GM12891 (cell line): Measurements from ENCODE around the gene TMED9.

Experiments
- DNase-seq: peaks from one replicate; pipeline ENCODE4 v3.0.0; 2011; ENCODE audit warnings: low spot score; ENCODE audit not compliant: insufficient read length
- FAIRE-seq: peaks from 2 replicates; lab custom pipeline; 2011; peaks lifted over from hg19 to GRCh38; lab: Jason Lieb, UNC
- PAX5 ChIP-seq: IDR thresholded peaks from 2 replicates; pipeline ENCODE4 v1.6.1; 2011; ENCODE audit warnings: low read length, moderate library complexity, mild to moderate bottlenecking; ENCODE audit not compliant: insufficient read depth, severe bottlenecking
- POLR2A ChIP-seq: IDR thresholded peaks from 2 replicates; pipeline ENCODE4 v1.6.1; 2011; ENCODE audit warnings: low read depth, low read length, control low read depth
- POLR2AphosphoS5 ChIP-seq: IDR thresholded peaks from 2 replicates; pipeline ENCODE4 v1.6.1; 2011; ENCODE audit warnings: low read depth, low read length, control low read depth
- POU2F2 ChIP-seq: IDR thresholded peaks from 2 replicates; pipeline ENCODE4 v1.6.1; 2011; ENCODE audit warnings: low read depth, mild to moderate bottlenecking, control low read depth, low read length, moderate library complexity
- SPI1 ChIP-seq: IDR thresholded peaks from 2 replicates; pipeline ENCODE4 v1.6.1; 2011; ENCODE audit warnings: low read depth, low read length, control low read depth
- TAF1 ChIP-seq: IDR thresholded peaks from 2 replicates; pipeline ENCODE4 v1.6.1; 2011; ENCODE audit warnings: low read depth, low read length, control low read depth

Gene TMED9

GRCh38 chr5:177575488-177575887, 16.5 kb upstream of the TMED9 start:
- DNase-seq (no peak), FAIRE-seq (no peak)
- TF ChIP-seq PAX5 = no peak
- no peak for TF ChIP-seq TAF1
- no peak for TF ChIP-seq POLR2A
- TF ChIP-seq POU2F2 = no peak
- no peak for TF ChIP-seq SPI1
- no peak for TF ChIP-seq POLR2AphosphoS5

- FAIRE-seq = no peak
- DNase-seq = no peak
- TF ChIP-seq PAX5 (no peak), SPI1 (no peak), TAF1 (no peak), POLR2A (no peak), POLR2AphosphoS5 (no peak), POU2F2 (no peak)
Observed at GRCh38 chr5:177576169-177576568, 15.8 kb upstream of the TMED9 start.

DNA sequence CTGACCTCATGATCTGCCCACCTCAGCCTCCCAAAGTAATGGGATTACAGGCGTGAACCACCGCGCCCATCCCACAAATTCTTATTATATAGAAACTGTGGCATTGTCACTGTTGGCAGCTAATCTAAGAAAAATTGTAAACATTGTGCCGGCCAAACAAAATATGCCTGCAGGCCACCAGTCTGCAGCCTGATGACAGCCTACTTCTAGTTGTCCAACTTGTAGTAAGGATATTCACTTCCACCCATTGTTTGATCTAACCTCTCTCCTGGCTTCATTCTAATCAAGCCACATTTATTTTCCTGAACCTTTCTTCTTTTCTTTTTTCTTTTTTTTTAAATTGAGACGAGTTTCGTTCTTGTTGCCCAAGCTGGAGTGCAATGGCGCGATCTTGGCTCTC, 13.7 kb upstream of the TMED9 start:
- FAIRE-seq = no peak
- no peak for DNase-seq
- no peak for TF ChIP-seq SPI1
- no peak for TF ChIP-seq TAF1
- TF ChIP-seq POLR2A = no peak
- no peak for TF ChIP-seq POLR2AphosphoS5
- TF ChIP-seq POU2F2 = no peak
- TF ChIP-seq PAX5 = no peak

DNA sequence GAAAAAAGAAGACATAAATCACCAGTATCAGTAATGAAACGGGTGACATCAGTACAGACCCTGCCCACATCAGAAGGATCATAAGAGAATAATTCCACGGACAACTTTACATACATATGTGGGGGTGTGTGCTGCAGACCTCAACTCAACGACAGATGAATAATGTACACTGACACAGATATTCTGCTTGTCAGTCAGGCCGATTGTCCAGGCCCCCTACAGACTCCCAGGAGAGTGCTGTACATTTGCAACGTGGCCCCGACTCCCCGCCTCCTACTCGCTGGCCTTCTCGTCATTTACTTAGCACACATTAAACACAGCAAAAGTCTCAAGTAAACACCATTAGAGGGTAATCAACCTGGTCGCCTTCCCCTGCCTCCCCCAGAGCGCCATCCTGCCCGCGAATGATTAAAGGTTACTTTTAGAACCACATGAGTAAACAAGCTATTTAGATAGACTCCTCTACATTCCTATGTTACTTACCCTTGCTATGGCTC, 3.5 kb upstream of the TMED9 start:
- DNase-seq (no peak), FAIRE-seq (no peak)

GRCh38 chr5:177590406-177590805, 1.6 kb upstream of the TMED9 start:
- TF ChIP-seq POLR2A = no peak
- DNase-seq (no peak), FAIRE-seq (no peak)

More for the DNA sequence above, 3.5 kb upstream of the TMED9 start:
- no peak for TF ChIP-seq POLR2AphosphoS5

DNA sequence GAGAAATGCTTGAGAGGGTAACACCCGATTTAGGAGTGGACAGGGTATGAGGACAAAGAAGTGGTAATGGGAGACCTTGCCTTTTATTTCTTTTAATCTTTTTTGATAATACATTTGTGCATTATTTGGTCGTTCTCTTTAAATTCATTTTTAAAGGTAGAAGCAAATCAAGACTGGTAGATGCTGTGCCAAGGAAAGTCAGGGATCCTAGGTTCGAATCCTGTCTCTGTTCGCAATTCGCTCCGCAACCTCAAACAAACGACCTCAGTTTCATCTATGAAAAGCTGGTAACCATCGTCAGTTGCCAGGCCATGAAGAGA, 353 bp upstream of the TMED9 start:
- no peak for TF ChIP-seq POLR2AphosphoS5
- no peak for TF ChIP-seq POU2F2
- no peak for TF ChIP-seq POLR2A
- FAIRE-seq (no peak), DNase-seq (no peak)

DNA sequence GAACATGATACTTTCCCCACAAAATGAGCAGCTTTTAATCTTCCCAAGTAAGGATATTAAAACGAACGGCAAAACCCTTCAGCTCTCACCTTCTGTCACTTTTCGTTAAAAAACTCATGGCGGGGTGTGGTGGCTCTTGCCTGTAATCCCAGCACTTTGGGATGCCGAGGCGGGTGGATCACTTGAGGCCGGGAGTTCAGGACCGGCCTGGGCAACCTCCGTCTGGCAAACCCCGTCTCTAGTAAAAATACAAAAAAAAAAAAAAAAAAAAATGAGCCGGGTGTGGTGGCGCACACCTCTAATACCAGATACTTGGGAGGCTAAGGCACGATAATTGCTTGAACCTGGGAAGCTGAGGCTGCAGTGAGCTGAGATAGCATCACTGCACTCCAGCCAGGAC, 902 bp downstream of the TMED9 start:
- DNase-seq = no peak
- no peak for FAIRE-seq
- TF ChIP-seq POU2F2 (no peak), TAF1 (no peak), POLR2A (no peak), POLR2AphosphoS5 (no peak), PAX5 (no peak), SPI1 (no peak)

GRCh38 chr5:177593511-177593910, 1.5 kb downstream of the TMED9 start:
- no peak for DNase-seq
- FAIRE-seq = no peak
- TF ChIP-seq POLR2A = peak; percentile 12; the same call in 1 of the 2 replicates
- no peak for TF ChIP-seq TAF1
- TF ChIP-seq PAX5 = no peak
- TF ChIP-seq SPI1 = 0 out of 2 replicates have a peak, but pooled peaks have one; percentile 12
- TF ChIP-seq POLR2AphosphoS5 = no peak

GRCh38 chr5:177594071-177594470, 2.1 kb downstream of the TMED9 start:
- TF ChIP-seq TAF1 (no peak), SPI1 (no peak), POLR2A (no peak), POLR2AphosphoS5 (no peak), POU2F2 (no peak), PAX5 (no peak)
- DNase-seq (no peak), FAIRE-seq (no peak)

GRCh38 chr5:177595026-177595585, 3.1 kb downstream of the TMED9 start:
- DNase-seq (no peak), FAIRE-seq (no peak)
- TF ChIP-seq PAX5 = no peak

- DNase-seq = no peak
- no peak for TF ChIP-seq POU2F2
- TF ChIP-seq SPI1 = no peak
- TF ChIP-seq PAX5 = no peak
- no peak for TF ChIP-seq TAF1
- TF ChIP-seq POLR2A = no peak
- TF ChIP-seq POLR2AphosphoS5 = no peak; the same call in 1 of the 2 replicates
- FAIRE-seq = no peak
Observed at GRCh38 chr5:177595991-177596774, 4.2 kb downstream of the TMED9 start.
